ENCODE measurements around the gene FRAS1.

Gene FRAS1

GRCh38 chr4:78291277-78291676, 234.2 kb downstream of the FRAS1 start:
- no peak for TF ChIP-seq GATA3 (IDR thresholded peaks at IDR 0.05; ENCODE audit: low read depth, low read length)
- no peak for TF ChIP-seq GATA2 (IDR thresholded peaks at IDR 0.05; ENCODE audit: low read depth, low read length)

- TF ChIP-seq GATA2 (IDR thresholded peaks at IDR 0.05; ENCODE audit: low read depth, low read length) (no peak), GATA3 (IDR thresholded peaks at IDR 0.05; ENCODE audit: low read depth, low read length) (no peak)
Observed at GRCh38 chr4:78292341-78292740, 235.2 kb downstream of the FRAS1 start.

GRCh38 chr4:78292856-78293255, 235.7 kb downstream of the FRAS1 start:
- TF ChIP-seq GATA2 (IDR thresholded peaks at IDR 0.05; ENCODE audit: low read depth, low read length) (no peak), GATA3 (IDR thresholded peaks at IDR 0.05; ENCODE audit: low read depth, low read length) (no peak)

GRCh38 chr4:78293348-78293747, 236.2 kb downstream of the FRAS1 start:
- TF ChIP-seq GATA3 (IDR thresholded peaks at IDR 0.05; ENCODE audit: low read depth, low read length) (no peak), GATA2 (IDR thresholded peaks at IDR 0.05; ENCODE audit: low read depth, low read length) (no peak)

- TF ChIP-seq GATA3 (IDR thresholded peaks at IDR 0.05; ENCODE audit: low read depth, low read length) (no peak), GATA2 (IDR thresholded peaks at IDR 0.05; ENCODE audit: low read depth, low read length) (no peak)
Observed at GRCh38 chr4:78293821-78294301, 236.7 kb downstream of the FRAS1 start.

GRCh38 chr4:78296261-78296660, 239.1 kb downstream of the FRAS1 start:
- TF ChIP-seq GATA3 (IDR thresholded peaks at IDR 0.05; ENCODE audit: low read depth, low read length) (no peak), GATA2 (IDR thresholded peaks at IDR 0.05; ENCODE audit: low read depth, low read length) (no peak)

GRCh38 chr4:78297116-78297800, 240.1 kb downstream of the FRAS1 start:
- TF ChIP-seq GATA3 (IDR thresholded peaks at IDR 0.05; ENCODE audit: low read depth, low read length) (no peak), GATA2 (IDR thresholded peaks at IDR 0.05; ENCODE audit: low read depth, low read length) (no peak)

- TF ChIP-seq GATA3 (IDR thresholded peaks at IDR 0.05; ENCODE audit: low read depth, low read length) (no peak), GATA2 (IDR thresholded peaks at IDR 0.05; ENCODE audit: low read depth, low read length) (no peak)
Observed at GRCh38 chr4:78298618-78299017, 241.5 kb downstream of the FRAS1 start.

- TF ChIP-seq GATA2 (IDR thresholded peaks at IDR 0.05; ENCODE audit: low read depth, low read length) (no peak), GATA3 (IDR thresholded peaks at IDR 0.05; ENCODE audit: low read depth, low read length) (no peak)
Observed at GRCh38 chr4:78299565-78299972, 242.4 kb downstream of the FRAS1 start.

- TF ChIP-seq GATA3 (IDR thresholded peaks at IDR 0.05; ENCODE audit: low read depth, low read length) (no peak), GATA2 (IDR thresholded peaks at IDR 0.05; ENCODE audit: low read depth, low read length) (no peak)
Observed at GRCh38 chr4:78308517-78308916, 251.4 kb downstream of the FRAS1 start.

- TF ChIP-seq GATA3 (IDR thresholded peaks at IDR 0.05; ENCODE audit: low read depth, low read length) (no peak), GATA2 (IDR thresholded peaks at IDR 0.05; ENCODE audit: low read depth, low read length) (no peak)
Observed at GRCh38 chr4:78309352-78309751, 252.2 kb downstream of the FRAS1 start.

- no peak for TF ChIP-seq GATA3 (IDR thresholded peaks at IDR 0.05; ENCODE audit: low read depth, low read length)
- 0 out of 2 replicates have a peak, but pooled peaks have one; percentile 5 for TF ChIP-seq GATA2 (IDR thresholded peaks at IDR 0.05; ENCODE audit: low read depth, low read length)
Observed at GRCh38 chr4:78310007-78310739, 253.1 kb downstream of the FRAS1 start.

- no peak for TF ChIP-seq GATA2 (IDR thresholded peaks at IDR 0.05; ENCODE audit: low read depth, low read length)
- TF ChIP-seq GATA3 (IDR thresholded peaks at IDR 0.05; ENCODE audit: low read depth, low read length): no peak
Observed at GRCh38 chr4:78310740-78311115, 253.6 kb downstream of the FRAS1 start.

GRCh38 chr4:78311306-78311705, 254.2 kb downstream of the FRAS1 start:
- TF ChIP-seq GATA2 (IDR thresholded peaks at IDR 0.05; ENCODE audit: low read depth, low read length) (no peak), GATA3 (IDR thresholded peaks at IDR 0.05; ENCODE audit: low read depth, low read length) (no peak)
